ENCODE data around the gene YIPF6. TPM values are rescaled to one million over a fixed set of nuclear protein-coding genes. Genes with fewer than 3 reads are reported as not detected.

Gene YIPF6
- total RNA-seq, result 10 to 100 TPM; 20.1 to 23.4 TPM

- TF ChIP-seq CTCF (IDR thresholded peaks at IDR 0.05), result no peak
- H3K36me3 ChIP-seq, result no peaks in the 10 kb centered on the region
- H3K9me3 ChIP-seq, result no peaks in the 10 kb centered on the region
- no peaks in the 10 kb centered on the region for H3K27me3 ChIP-seq
- H3K4me1 ChIP-seq, result peaks cover 0 to 7% of the 10 kb centered on the region in 2 donors
- peak within 1 kb of the TSS; percentile 59 to 60 for H3K4me3 ChIP-seq
- DNase-seq (ENCODE audit: low spot score), result peak; percentile 78
- peak within 1 kb of the TSS; percentile 91 to 92 for H3K27ac ChIP-seq
Measured at GRCh38 chrX:68498508-68499379, at the start of gene YIPF6. Gene YIPF6, plus strand, starts transcription at chrX:68499051. Its CDS starts 16 bp downstream, at chrX:68499067.

DNA sequence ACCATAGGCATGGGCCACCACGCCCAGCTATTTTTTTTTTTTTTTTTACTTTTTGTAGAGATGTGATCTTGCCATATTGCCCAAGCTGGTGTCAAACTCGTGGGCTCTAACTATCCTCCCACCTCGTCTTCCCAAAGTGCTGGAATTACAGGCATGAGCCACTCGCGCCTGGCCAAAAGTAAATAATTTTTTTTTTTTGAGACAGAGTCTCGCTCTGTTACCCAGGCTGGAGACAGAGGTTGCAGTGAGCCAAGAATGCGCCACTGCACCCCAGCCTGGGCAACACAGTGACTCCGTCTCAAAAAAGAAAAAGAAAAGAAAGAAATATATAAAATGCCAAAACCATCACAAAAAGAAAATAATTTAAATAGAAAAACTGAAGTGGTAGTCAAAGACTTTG, 47.1 kb upstream of the YIPF6 start:
- Histone ChIP-seq H3K36me3 (no peaks in the 10 kb centered on the region), H3K4me3 (no peak overlapping the region), H3K4me1 (no peaks in the 10 kb centered on the region), H3K27ac (no peak overlapping the region), H3K9me3 (no peaks in the 10 kb centered on the region), H3K27me3 (no peaks in the 10 kb centered on the region)
- DNase-seq (ENCODE audit: low spot score), result no peak
- no peak for TF ChIP-seq CTCF (IDR thresholded peaks at IDR 0.05)

DNA sequence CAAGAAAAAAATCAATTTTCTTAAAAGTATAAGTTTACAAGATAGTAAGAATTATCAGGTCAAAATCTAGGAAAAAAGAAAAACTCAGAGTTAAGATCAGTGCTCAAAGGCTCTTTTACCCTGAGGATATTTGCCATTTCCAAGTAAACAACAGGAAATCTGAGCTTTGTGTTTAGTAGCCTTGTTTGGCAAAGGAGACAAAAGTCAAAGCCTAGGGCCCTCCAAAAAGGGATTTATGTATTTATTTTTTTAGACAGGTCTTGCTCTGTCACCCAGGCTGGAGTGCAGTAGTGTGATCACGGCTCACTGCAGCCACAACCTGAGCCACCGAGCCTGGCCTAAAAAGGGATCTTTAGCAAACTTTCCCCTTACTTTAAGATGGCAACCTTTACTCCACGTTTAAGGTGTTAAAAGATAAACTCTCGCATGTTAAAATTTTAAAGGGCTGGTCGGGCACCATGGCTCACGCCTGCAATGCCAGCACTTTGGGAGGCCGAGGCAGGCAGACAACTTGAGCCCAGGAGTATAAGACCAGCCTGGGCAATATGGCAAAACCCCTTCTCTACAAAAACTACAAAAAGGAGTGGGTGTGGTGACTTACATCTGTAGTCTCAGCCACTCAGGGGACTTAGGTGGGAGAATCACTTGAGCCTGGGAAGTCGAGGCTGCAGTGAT, 44.2 kb upstream of the YIPF6 start:
- Histone ChIP-seq H3K27ac (no peak overlapping the region), H3K4me1 (no peaks in the 10 kb centered on the region), H3K9me3 (no peaks in the 10 kb centered on the region), H3K36me3 (no peaks in the 10 kb centered on the region), H3K4me3 (no peak overlapping the region), H3K27me3 (no peaks in the 10 kb centered on the region)
- DNase-seq (ENCODE audit: low spot score), result no peak
- TF ChIP-seq CTCF (IDR thresholded peaks at IDR 0.05), result no peak

GRCh38 chrX:68455151-68455510, 43.7 kb upstream of the YIPF6 start:
- DNase-seq (ENCODE audit: low spot score), result no peak
- Histone ChIP-seq H3K36me3 (no peaks in the 10 kb centered on the region), H3K4me1 (no peaks in the 10 kb centered on the region), H3K9me3 (no peaks in the 10 kb centered on the region), H3K27me3 (no peaks in the 10 kb centered on the region), H3K4me3 (no peak overlapping the region), H3K27ac (no peak overlapping the region)
- TF ChIP-seq CTCF (IDR thresholded peaks at IDR 0.05), result no peak

DNA sequence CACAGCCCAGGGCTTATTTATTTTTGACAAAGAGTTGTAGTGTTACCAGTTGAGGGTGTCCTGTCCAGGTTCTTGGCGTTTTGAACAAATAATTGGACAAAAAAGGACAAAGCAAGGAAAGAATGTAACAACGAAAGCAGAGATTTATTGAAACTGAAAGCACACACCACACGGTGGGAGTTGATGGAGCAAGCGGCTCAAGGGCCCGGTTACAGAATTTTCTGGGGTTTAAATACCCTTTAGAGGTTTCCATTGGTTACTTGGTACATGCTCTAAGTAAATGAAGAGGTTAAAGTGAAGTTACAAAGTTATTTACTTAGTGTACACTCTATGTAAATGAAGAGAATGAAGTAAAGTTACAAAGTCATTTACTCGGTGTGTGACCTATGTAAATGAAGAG, 37.8 kb upstream of the YIPF6 start:
- H3K27me3 ChIP-seq, result no peaks in the 10 kb centered on the region

More for the DNA sequence above, 37.8 kb upstream of the YIPF6 start:
- no peaks in the 10 kb centered on the region for H3K9me3 ChIP-seq
- DNase-seq (ENCODE audit: low spot score), result no peak
- no peaks in the 10 kb centered on the region for H3K4me1 ChIP-seq
- no peak for TF ChIP-seq CTCF (IDR thresholded peaks at IDR 0.05)
- no peaks in the 10 kb centered on the region for H3K36me3 ChIP-seq
- no peak overlapping the region for H3K4me3 ChIP-seq
- no peak overlapping the region for H3K27ac ChIP-seq
